Measurements from ENCODE around the gene UNC13C. TPM values are rescaled to one million over a fixed set of nuclear protein-coding genes. Genes with fewer than 3 reads are reported as not detected.

The UNC13C gene
- total RNA-seq, 6 experiments from 2014 or later = not detected

DNA sequence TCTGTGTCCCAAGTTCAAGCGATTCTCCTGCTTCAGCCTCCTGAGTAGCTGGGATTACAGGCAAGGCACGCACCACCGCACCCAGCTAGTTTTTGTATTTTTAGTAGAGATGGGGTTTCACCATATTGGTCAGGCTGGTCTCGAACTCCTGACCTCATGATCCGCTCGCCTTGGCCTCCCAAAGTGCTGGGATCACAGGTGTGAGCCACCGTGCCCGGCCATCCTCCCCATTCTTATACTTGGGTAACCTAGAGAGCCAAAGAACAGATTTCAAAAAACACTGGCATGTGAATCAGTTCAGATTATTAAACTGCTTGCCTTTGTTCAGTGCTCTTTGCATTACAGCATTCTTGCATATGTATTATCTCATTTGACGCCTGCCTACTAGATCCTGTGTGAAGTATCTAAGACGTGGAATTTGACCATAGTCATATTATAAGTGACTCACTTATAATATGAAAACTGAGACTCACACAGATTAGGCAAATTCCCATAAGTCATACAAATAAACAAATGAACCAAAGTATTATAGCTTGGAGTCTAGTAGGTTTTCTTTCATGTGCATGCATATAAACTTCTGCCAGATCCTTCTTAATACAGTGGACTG is 123.5 kb downstream of the UNC13C start:
- TF ChIP-seq, protein P1, sequence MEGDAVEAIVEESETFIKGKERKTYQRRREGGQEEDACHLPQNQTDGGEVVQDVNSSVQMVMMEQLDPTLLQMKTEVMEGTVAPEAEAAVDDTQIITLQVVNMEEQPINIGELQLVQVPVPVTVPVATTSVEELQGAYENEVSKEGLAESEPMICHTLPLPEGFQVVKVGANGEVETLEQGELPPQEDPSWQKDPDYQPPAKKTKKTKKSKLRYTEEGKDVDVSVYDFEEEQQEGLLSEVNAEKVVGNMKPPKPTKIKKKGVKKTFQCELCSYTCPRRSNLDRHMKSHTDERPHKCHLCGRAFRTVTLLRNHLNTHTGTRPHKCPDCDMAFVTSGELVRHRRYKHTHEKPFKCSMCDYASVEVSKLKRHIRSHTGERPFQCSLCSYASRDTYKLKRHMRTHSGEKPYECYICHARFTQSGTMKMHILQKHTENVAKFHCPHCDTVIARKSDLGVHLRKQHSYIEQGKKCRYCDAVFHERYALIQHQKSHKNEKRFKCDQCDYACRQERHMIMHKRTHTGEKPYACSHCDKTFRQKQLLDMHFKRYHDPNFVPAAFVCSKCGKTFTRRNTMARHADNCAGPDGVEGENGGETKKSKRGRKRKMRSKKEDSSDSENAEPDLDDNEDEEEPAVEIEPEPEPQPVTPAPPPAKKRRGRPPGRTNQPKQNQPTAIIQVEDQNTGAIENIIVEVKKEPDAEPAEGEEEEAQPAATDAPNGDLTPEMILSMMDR (IDR thresholded peaks at IDR 0.05) = no peak
- TF ChIP-seq POLR2A (IDR thresholded peaks at IDR 0.05) = no peak
- H3K9me3 ChIP-seq = no peaks in the 10 kb centered on the region
- H3K4me1 ChIP-seq = no peaks in the 10 kb centered on the region
- no peaks in the 10 kb centered on the region for H3K36me3 ChIP-seq
- no peak for ATAC-seq
- intact Hi-C loops (cut with DNase I) = no loop called here
- no peaks in the 10 kb centered on the region for H3K27me3 ChIP-seq
- DNase-seq = no peak
- no peak overlapping the region for H3K4me3 ChIP-seq
- WGBS (ENCODE audit: insufficient coverage, low coverage, low lambda C conversion rate, missing lambda C conversion rate) = 60% methylated on average over 8 of the region's 10 CpGs
- no peak overlapping the region for H3K27ac ChIP-seq

DNA sequence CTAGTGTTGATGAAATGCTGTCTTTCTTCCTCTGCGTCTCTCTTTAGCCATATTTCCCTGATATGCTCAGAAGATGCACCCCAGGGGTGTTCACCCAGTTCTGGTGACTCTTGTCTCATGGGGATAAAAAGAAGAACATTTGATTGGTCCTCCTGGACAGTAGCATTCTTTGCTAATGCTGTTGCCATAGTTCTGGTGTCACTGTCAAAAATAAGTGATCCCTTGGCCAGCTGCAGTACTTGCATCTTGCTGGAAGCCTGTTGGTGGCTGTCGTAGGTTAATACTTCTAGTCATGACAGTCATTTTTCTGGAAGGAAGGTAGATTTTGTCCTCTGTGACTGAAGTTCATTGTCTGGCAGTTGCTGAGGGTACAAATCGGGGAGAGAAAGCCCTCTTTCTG is 124.5 kb downstream of the UNC13C start:
- no peak for TF ChIP-seq POLR2A (IDR thresholded peaks at IDR 0.05)
- TF ChIP-seq, protein P1 (IDR thresholded peaks at IDR 0.05) = no peak
- H3K4me3 ChIP-seq = no peak overlapping the region
- DNase-seq = no peak
- 38% methylated on average over 3 of the region's 3 CpGs for WGBS (ENCODE audit: insufficient coverage, low coverage, low lambda C conversion rate, missing lambda C conversion rate)
- H3K36me3 ChIP-seq = no peaks in the 10 kb centered on the region
- ATAC-seq = no peak
- no peaks in the 10 kb centered on the region for H3K27me3 ChIP-seq
- H3K27ac ChIP-seq = no peak overlapping the region
- intact Hi-C loops (cut with DNase I) = no loop called here
- no peaks in the 10 kb centered on the region for H3K9me3 ChIP-seq
- H3K4me1 ChIP-seq = no peaks in the 10 kb centered on the region

DNA sequence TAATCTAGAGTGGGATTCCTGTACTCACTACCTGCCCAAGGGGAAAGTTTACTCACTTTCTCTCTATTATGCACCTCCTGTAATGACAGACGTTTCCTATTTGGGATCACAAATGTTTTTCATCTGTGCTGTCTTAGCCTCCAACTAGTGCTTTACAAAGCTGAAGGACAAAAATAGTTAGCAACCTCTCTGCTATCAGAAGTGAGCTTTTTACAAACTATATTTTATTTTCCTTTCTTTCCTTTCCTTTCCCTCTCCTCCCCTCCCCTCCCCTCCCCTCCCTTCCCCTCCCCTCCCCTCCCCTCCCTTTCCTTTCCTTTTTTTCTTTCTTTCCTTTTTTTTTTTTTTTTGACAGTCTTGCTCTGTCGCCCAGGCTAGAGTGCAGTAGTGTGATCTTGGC is 130.8 kb downstream of the UNC13C start:
- WGBS (ENCODE audit: insufficient coverage, low coverage, low lambda C conversion rate, missing lambda C conversion rate) = 63% methylated on average over 2 of the region's 2 CpGs
- no peak for TF ChIP-seq POLR2A (IDR thresholded peaks at IDR 0.05)
- TF ChIP-seq, protein P1 (IDR thresholded peaks at IDR 0.05) = no peak
- Histone ChIP-seq H3K27me3 (no peaks in the 10 kb centered on the region), H3K36me3 (no peaks in the 10 kb centered on the region), H3K4me3 (no peak overlapping the region), H3K4me1 (no peaks in the 10 kb centered on the region), H3K27ac (no peak overlapping the region), H3K9me3 (no peaks in the 10 kb centered on the region)
- intact Hi-C loops (cut with DNase I) = no loop called here
- ATAC-seq (no peak), DNase-seq (no peak)

DNA sequence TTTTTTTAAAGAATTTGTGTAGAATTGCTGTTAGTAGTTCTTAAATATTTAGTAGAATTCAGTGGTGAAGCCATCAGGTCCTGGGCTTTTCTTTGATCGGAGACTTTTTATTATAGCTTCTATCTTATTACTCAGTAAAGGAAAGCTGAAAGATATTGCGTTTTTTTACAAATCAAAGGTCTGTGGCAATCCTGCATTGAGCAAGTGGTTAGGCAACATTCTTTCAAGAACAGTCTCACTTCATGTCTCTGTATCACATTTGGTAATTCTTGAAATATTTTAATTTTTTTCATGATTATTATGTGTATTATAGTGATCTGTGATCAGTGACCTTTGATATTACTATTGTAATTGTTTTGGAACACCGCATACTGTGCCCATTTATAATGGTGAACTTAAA is 140.8 kb downstream of the UNC13C start:
- intact Hi-C loops (cut with DNase I) = no loop called here
- ATAC-seq = no peak

More for the DNA sequence above, 140.8 kb downstream of the UNC13C start:
- WGBS (ENCODE audit: insufficient coverage, low coverage, low lambda C conversion rate, missing lambda C conversion rate) = 52% methylated on average over 3 of the region's 3 CpGs
- no peak overlapping the region for H3K27ac ChIP-seq
- no peaks in the 10 kb centered on the region for H3K4me1 ChIP-seq
- no peak for DNase-seq
- no peaks in the 10 kb centered on the region for H3K27me3 ChIP-seq
- no peak overlapping the region for H3K4me3 ChIP-seq
- no peaks in the 10 kb centered on the region for H3K9me3 ChIP-seq
- no peak for TF ChIP-seq POLR2A (IDR thresholded peaks at IDR 0.05)
- TF ChIP-seq, protein P1 (IDR thresholded peaks at IDR 0.05) = no peak
- H3K36me3 ChIP-seq = no peaks in the 10 kb centered on the region
